Endothelial cell of umbilical vein (primary cell): ENCODE data around the gene ABLIM1.

ENCODE experiments used
- MYC ChIP-seq: IDR thresholded peaks from one replicate; pipeline ENCODE4 v1.6.1; 2011; ENCODE audit warnings: mild to moderate bottlenecking, low read depth, low read length
- TF ChIP-seq, protein P1 (sequence below), 2 donors: IDR thresholded peaks; 1 replicate in 1 of 2; 2 replicates in 1 of 2; pipeline ENCODE4 v1.5.1; 2011; ENCODE audit warnings: low read length in 2 of 2, mild to moderate bottlenecking in 2 of 2, moderate library complexity in 2 of 2, control low read depth in 1 of 2, inconsistent platforms in 1 of 2, low read depth in 1 of 2; ENCODE audit not compliant: insufficient read depth in 1 of 2; ENCODE audit errors: extremely low read depth in 1 of 2

GRCh38 chr10:114525368-114525949 lies 132.6 kb downstream of the ABLIM1 start:
- TF ChIP-seq, protein P1, sequence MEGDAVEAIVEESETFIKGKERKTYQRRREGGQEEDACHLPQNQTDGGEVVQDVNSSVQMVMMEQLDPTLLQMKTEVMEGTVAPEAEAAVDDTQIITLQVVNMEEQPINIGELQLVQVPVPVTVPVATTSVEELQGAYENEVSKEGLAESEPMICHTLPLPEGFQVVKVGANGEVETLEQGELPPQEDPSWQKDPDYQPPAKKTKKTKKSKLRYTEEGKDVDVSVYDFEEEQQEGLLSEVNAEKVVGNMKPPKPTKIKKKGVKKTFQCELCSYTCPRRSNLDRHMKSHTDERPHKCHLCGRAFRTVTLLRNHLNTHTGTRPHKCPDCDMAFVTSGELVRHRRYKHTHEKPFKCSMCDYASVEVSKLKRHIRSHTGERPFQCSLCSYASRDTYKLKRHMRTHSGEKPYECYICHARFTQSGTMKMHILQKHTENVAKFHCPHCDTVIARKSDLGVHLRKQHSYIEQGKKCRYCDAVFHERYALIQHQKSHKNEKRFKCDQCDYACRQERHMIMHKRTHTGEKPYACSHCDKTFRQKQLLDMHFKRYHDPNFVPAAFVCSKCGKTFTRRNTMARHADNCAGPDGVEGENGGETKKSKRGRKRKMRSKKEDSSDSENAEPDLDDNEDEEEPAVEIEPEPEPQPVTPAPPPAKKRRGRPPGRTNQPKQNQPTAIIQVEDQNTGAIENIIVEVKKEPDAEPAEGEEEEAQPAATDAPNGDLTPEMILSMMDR (IDR thresholded peaks at IDR 0.05; ENCODE audit: extremely low read depth in 1 of 2, insufficient read depth in 1 of 2, low read depth in 1 of 2, low read length in 2 of 2) = no peak
- no peak for TF ChIP-seq MYC
